Measurements from ENCODE around the gene PLIN1. TPM values are rescaled to one million over a fixed set of nuclear protein-coding genes. Genes with fewer than 3 reads are reported as not detected.

The PLIN1 gene
- total RNA-seq, 4 donors from 2014 or later = 144 to 392 (median 300) TPM

DNA sequence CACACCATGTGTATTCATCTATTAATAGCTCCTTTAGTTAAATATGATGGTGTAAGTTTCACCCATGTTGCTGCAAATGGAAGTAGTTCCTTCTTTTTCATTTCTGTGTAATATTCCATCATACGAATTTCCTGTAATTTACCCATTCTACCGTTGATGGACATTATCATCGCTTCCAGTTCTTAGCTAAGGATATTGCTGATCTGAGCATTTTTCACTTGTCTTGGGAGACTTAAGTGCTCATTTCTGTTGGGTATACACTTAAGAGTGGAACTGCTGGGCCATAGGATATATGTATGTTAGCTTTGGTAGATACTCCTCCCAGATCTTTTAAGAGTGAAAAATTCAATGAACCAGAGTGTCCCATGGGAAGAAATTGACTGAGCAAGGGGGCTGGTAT, 11.0 kb downstream of the PLIN1 start:
- WGBS, 2 donors = 91 to 96% methylated on average over 3 of the region's 3 CpGs
- TF ChIP-seq, protein P1, sequence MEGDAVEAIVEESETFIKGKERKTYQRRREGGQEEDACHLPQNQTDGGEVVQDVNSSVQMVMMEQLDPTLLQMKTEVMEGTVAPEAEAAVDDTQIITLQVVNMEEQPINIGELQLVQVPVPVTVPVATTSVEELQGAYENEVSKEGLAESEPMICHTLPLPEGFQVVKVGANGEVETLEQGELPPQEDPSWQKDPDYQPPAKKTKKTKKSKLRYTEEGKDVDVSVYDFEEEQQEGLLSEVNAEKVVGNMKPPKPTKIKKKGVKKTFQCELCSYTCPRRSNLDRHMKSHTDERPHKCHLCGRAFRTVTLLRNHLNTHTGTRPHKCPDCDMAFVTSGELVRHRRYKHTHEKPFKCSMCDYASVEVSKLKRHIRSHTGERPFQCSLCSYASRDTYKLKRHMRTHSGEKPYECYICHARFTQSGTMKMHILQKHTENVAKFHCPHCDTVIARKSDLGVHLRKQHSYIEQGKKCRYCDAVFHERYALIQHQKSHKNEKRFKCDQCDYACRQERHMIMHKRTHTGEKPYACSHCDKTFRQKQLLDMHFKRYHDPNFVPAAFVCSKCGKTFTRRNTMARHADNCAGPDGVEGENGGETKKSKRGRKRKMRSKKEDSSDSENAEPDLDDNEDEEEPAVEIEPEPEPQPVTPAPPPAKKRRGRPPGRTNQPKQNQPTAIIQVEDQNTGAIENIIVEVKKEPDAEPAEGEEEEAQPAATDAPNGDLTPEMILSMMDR (IDR thresholded peaks at IDR 0.05) = no peak
- TF ChIP-seq POLR2A (IDR thresholded peaks at IDR 0.05) (no peak), EP300 (IDR thresholded peaks at IDR 0.05) (no peak)
- no peak for DNase-seq (ENCODE audit: low spot score in 2 of 2)
- no peak overlapping the region for H3K27ac ChIP-seq
- peaks cover 0 to 35% (median 12%) of the 10 kb centered on the region in 4 donors for H3K4me1 ChIP-seq
- no peaks in the 10 kb centered on the region for H3K27me3 ChIP-seq
- no peaks in the 10 kb centered on the region for H3K36me3 ChIP-seq
- no peak overlapping the region for H3K4me3 ChIP-seq
- H3K9me3 ChIP-seq = no peaks in the 10 kb centered on the region

GRCh38 chr15:89667706-89667960, 11.5 kb downstream of the PLIN1 start:
- Histone ChIP-seq H3K36me3 (no peaks in the 10 kb centered on the region), H3K9me3 (no peaks in the 10 kb centered on the region), H3K4me3 (no peak overlapping the region), H3K27me3 (no peaks in the 10 kb centered on the region), H3K4me1 (peaks cover 0 to 35% (median 15%) of the 10 kb centered on the region in 4 donors), H3K27ac (no peak overlapping the region)
- WGBS, 2 donors = 93 to 97% methylated on average over 7 of the region's 7 CpGs
- TF ChIP-seq EP300 (IDR thresholded peaks at IDR 0.05) = no peak
- TF ChIP-seq, protein P1 (IDR thresholded peaks at IDR 0.05) = no peak
- no peak for TF ChIP-seq POLR2A (IDR thresholded peaks at IDR 0.05)
- no peak for DNase-seq (ENCODE audit: low spot score in 2 of 2)

- H3K9me3 ChIP-seq = no peaks in the 10 kb centered on the region
- peak overlapping the region in 2 of 4 donors; percentile 89 to 91 for H3K27ac ChIP-seq
- TF ChIP-seq POLR2A (IDR thresholded peaks at IDR 0.05) = no peak
- no peak for TF ChIP-seq EP300 (IDR thresholded peaks at IDR 0.05)
- H3K4me3 ChIP-seq = no peak overlapping the region
- peaks cover 0 to 35% (median 16%) of the 10 kb centered on the region in 4 donors for H3K4me1 ChIP-seq
- 73 to 83% methylated on average over 12 to 13 of the region's 13 CpGs for WGBS, 2 donors
- no peaks in the 10 kb centered on the region for H3K36me3 ChIP-seq
- no peak for DNase-seq (ENCODE audit: low spot score in 2 of 2)
- H3K27me3 ChIP-seq = no peaks in the 10 kb centered on the region
Measured at GRCh38 chr15:89666858-89667705, 12.1 kb downstream of the PLIN1 start.

DNA sequence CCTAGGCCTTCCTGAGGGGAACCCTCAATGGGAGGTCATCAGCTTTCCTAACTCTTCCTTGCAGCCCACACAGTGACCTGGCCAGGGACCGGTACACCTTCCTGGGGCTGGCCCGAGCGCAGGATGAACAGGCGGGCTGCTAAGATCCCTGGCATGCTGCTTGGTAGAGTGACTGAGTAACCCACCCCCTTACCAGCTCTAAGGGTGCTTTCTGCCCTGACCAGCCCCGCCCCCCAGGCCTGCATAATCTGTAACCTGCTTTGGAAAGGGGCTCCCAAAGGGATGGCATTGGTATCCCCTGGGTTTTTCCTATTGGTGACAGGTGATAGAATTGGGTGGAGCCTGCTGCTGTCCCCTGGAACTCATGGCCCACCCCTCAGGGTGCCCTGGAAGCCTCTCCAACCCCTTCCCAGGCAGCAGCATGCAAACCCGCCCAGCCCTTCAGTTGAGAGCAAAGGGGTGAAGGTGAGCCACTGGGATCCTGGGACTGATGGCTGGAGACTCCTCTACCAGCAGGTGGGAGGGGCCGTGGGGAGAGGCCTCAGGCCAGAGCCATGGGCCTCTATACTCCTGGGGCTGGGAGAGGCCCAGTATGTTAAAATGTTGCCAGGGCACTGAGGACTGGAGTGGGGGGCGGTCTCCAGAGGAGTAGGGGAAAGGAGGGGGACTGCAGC, 12.8 kb downstream of the PLIN1 start:
- H3K4me1 ChIP-seq = peaks cover 0 to 33% (median 16%) of the 10 kb centered on the region in 4 donors
- H3K9me3 ChIP-seq = no peaks in the 10 kb centered on the region
- H3K4me3 ChIP-seq = peak overlapping the region in 2 of 4 donors; percentile 45 to 47
- no peaks in the 10 kb centered on the region for H3K36me3 ChIP-seq
- WGBS, 2 donors = 90 to 92% methylated on average over 8 of the region's 8 CpGs
- H3K27ac ChIP-seq = peak overlapping the region; percentile 81 to 91 (median 86)
- TF ChIP-seq, protein P1 (IDR thresholded peaks at IDR 0.05) = no peak
- no peak for TF ChIP-seq POLR2A (IDR thresholded peaks at IDR 0.05)
- TF ChIP-seq EP300 (IDR thresholded peaks at IDR 0.05) = no peak
- no peaks in the 10 kb centered on the region for H3K27me3 ChIP-seq
- no peak for DNase-seq (ENCODE audit: low spot score in 2 of 2)

- peaks cover 0 to 33% (median 16%) of the 10 kb centered on the region in 4 donors for H3K4me1 ChIP-seq
- H3K9me3 ChIP-seq = no peaks in the 10 kb centered on the region
- 1 to 3% methylated on average over 28 to 48 of the region's 72 CpGs for WGBS, 2 donors
- no peaks in the 10 kb centered on the region for H3K36me3 ChIP-seq
- no peaks in the 10 kb centered on the region for H3K27me3 ChIP-seq
- H3K4me3 ChIP-seq = peak overlapping the region; percentile 24 to 47 (median 39)
- peak in 1 of 2 donors; percentile 23 for DNase-seq (ENCODE audit: low spot score in 2 of 2)
- peak overlapping the region; percentile 81 to 91 (median 86) for H3K27ac ChIP-seq
- TF ChIP-seq EP300 (IDR thresholded peaks at IDR 0.05) (no peak), POLR2A (IDR thresholded peaks at IDR 0.05) (no peak)
- TF ChIP-seq, protein P1 (IDR thresholded peaks at IDR 0.05) = no peak
Measured at GRCh38 chr15:89665449-89666181, 13.6 kb downstream of the PLIN1 start.

Data from tibial nerve (tissue), 4 donors.